ENCODE measurements around the gene GRIK3.

GRIK3 gene

GRCh38 chr1:36947384-36947783, 86.9 kb downstream of the GRIK3 start:
- Histone ChIP-seq H3K4me1 (ENCODE audit: low read length) (0 out of 2 replicates have a peak, but pooled peaks cover 3% of the 10 kb centered on the region), H3K4me2 (ENCODE audit: low read length) (no peak overlapping the region), H3K27me3 (ENCODE audit: low read depth, low read length) (0 out of 2 replicates have a peak, but pooled peaks cover 3% of the 10 kb centered on the region)

GRCh38 chr1:36944883-36945282, 89.4 kb downstream of the GRIK3 start:
- Histone ChIP-seq H4K20me1 (ENCODE audit: insufficient read depth, low read length) (no peaks in the 10 kb centered on the region), H3K4me2 (ENCODE audit: low read length) (no peak overlapping the region), H3K4me3 (ENCODE audit: low read length) (no peak overlapping the region), H3K4me1 (ENCODE audit: low read length) (0 out of 2 replicates have a peak, but pooled peaks cover 3% of the 10 kb centered on the region), H3K79me2 (ENCODE audit: low read length) (no peaks in the 10 kb centered on the region), H3K9ac (ENCODE audit: low read length) (no peak overlapping the region), H3K36me3 (replicated peaks; ENCODE audit: low read depth, low read length) (no peaks in the 10 kb centered on the region), H3K9me3 (ENCODE audit: insufficient read depth, low read length) (no peaks in the 10 kb centered on the region), H2AFZ (ENCODE audit: low read depth, low read length) (no peak overlapping the region), H3K27ac (ENCODE audit: low read length) (no peak overlapping the region), H3K27me3 (ENCODE audit: low read depth, low read length) (peaks cover 17% of the 10 kb centered on the region; the same call in 1 of the 2 replicates)
- no peak for TF ChIP-seq CTCF (IDR thresholded peaks at IDR 0.05; ENCODE audit: low read depth, low read length)
- no peak for TF ChIP-seq EZH2phosphoT487 (IDR thresholded peaks at IDR 0.05; ENCODE audit: low read depth)

More at GRCh38 chr1:36947384-36947783, 86.9 kb downstream of the GRIK3 start:
- no peak overlapping the region for H3K27ac ChIP-seq (ENCODE audit: low read length)
- no peak overlapping the region for H2AFZ ChIP-seq (ENCODE audit: low read depth, low read length)
- H3K36me3 ChIP-seq (replicated peaks; ENCODE audit: low read depth, low read length) = no peaks in the 10 kb centered on the region
- no peaks in the 10 kb centered on the region for H3K9me3 ChIP-seq (ENCODE audit: insufficient read depth, low read length)
- no peak overlapping the region for H3K9ac ChIP-seq (ENCODE audit: low read length)
- no peaks in the 10 kb centered on the region for H4K20me1 ChIP-seq (ENCODE audit: insufficient read depth, low read length)
- H3K79me2 ChIP-seq (ENCODE audit: low read length) = no peaks in the 10 kb centered on the region
- TF ChIP-seq EZH2phosphoT487 (IDR thresholded peaks at IDR 0.05; ENCODE audit: low read depth) (no peak), CTCF (IDR thresholded peaks at IDR 0.05; ENCODE audit: low read depth, low read length) (no peak)
- H3K4me3 ChIP-seq (ENCODE audit: low read length) = no peak overlapping the region

- no peak overlapping the region for H3K4me2 ChIP-seq (ENCODE audit: low read length)
- H3K9ac ChIP-seq (ENCODE audit: low read length) = no peak overlapping the region
- no peaks in the 10 kb centered on the region for H3K36me3 ChIP-seq (replicated peaks; ENCODE audit: low read depth, low read length)
- no peak overlapping the region for H3K4me3 ChIP-seq (ENCODE audit: low read length)
- H3K4me1 ChIP-seq (ENCODE audit: low read length) = 0 out of 2 replicates have a peak, but pooled peaks cover 3% of the 10 kb centered on the region
- H2AFZ ChIP-seq (ENCODE audit: low read depth, low read length) = no peak overlapping the region
- H4K20me1 ChIP-seq (ENCODE audit: insufficient read depth, low read length) = no peaks in the 10 kb centered on the region
- no peaks in the 10 kb centered on the region for H3K79me2 ChIP-seq (ENCODE audit: low read length)
- H3K27me3 ChIP-seq (ENCODE audit: low read depth, low read length) = peaks cover 21% of the 10 kb centered on the region; the same call in 1 of the 2 replicates
- no peaks in the 10 kb centered on the region for H3K9me3 ChIP-seq (ENCODE audit: insufficient read depth, low read length)
- TF ChIP-seq EZH2phosphoT487 (IDR thresholded peaks at IDR 0.05; ENCODE audit: low read depth) (no peak), CTCF (IDR thresholded peaks at IDR 0.05; ENCODE audit: low read depth, low read length) (no peak)
- no peak overlapping the region for H3K27ac ChIP-seq (ENCODE audit: low read length)
These were observed 92.2 kb downstream of the GRIK3 start for GRCh38 chr1:36942148-36942547.

GRCh38 chr1:36941316-36941978, 92.9 kb downstream of the GRIK3 start:
- peaks cover 27% of the 10 kb centered on the region; the same call in 1 of the 2 replicates for H3K27me3 ChIP-seq (ENCODE audit: low read depth, low read length)
- no peak overlapping the region for H3K4me3 ChIP-seq (ENCODE audit: low read length)
- no peaks in the 10 kb centered on the region for H3K36me3 ChIP-seq (replicated peaks; ENCODE audit: low read depth, low read length)
- H3K9me3 ChIP-seq (ENCODE audit: insufficient read depth, low read length) = no peaks in the 10 kb centered on the region
- H2AFZ ChIP-seq (ENCODE audit: low read depth, low read length) = no peak overlapping the region
- no peaks in the 10 kb centered on the region for H3K79me2 ChIP-seq (ENCODE audit: low read length)
- H4K20me1 ChIP-seq (ENCODE audit: insufficient read depth, low read length) = no peaks in the 10 kb centered on the region
- no peak overlapping the region for H3K27ac ChIP-seq (ENCODE audit: low read length)
- TF ChIP-seq EZH2phosphoT487 (IDR thresholded peaks at IDR 0.05; ENCODE audit: low read depth) = no peak
- H3K4me2 ChIP-seq (ENCODE audit: low read length) = no peak overlapping the region
- 0 out of 2 replicates have a peak, but pooled peaks cover 3% of the 10 kb centered on the region for H3K4me1 ChIP-seq (ENCODE audit: low read length)
- no peak overlapping the region for H3K9ac ChIP-seq (ENCODE audit: low read length)
